H1 (cell line): Measurements from ENCODE around the gene SYNPR. TPM values are rescaled to one million over a fixed set of nuclear protein-coding genes. Genes with fewer than 3 reads are reported as not detected.

ENCODE experiments used
- CTCF ChIA-PET: fragments of 300-600 bp; sonication (Branson Sonifier 250); formaldehyde crosslinking; loops from one replicate; lab custom pipeline; 2021; ENCODE audit not compliant: partially characterized antibody; lab: Charles Lee
- POLR2A ChIA-PET: fragments of 300-600 bp; sonication (Branson Sonifier 250); formaldehyde crosslinking; loops from one replicate; lab custom pipeline; 2021; ENCODE audit warnings: inconsistent platforms; ENCODE audit not compliant: partially characterized antibody; lab: Charles Lee
- DNase-seq, 2 experiments: peaks; one replicate each; pipeline versions ENCODE4 v3.0.0 to v3.0.0-alpha.2; 2010 to 2022; ENCODE audit warnings: low spot score in 2 of 2, low read depth in 1 of 2, mixed read lengths in 1 of 2
- FAIRE-seq: peaks from 2 replicates; lab custom pipeline; 2011; peaks lifted over from hg19 to GRCh38; lab: Jason Lieb, UNC
- H2AFZ ChIP-seq: 2 replicates; pipeline ENCODE4 v1.8.1; 2012; ENCODE audit warnings: low read length, inconsistent platforms
- H2AK5ac ChIP-seq: 2 replicates; pipeline ENCODE4 v1.6.1; 2013; ENCODE audit warnings: low read depth, low read length
- H2BK120ac ChIP-seq: replicated peaks from 2 replicates; pipeline ENCODE3; 2013; ENCODE audit warnings: low read depth, low read length, inconsistent platforms
- H2BK12ac ChIP-seq: 2 replicates; pipeline ENCODE4 v1.6.1; 2013; ENCODE audit warnings: low read depth, low read length
- H2BK15ac ChIP-seq: 2 replicates; pipeline ENCODE4 v1.6.1; 2013; ENCODE audit warnings: low read length
- H2BK20ac ChIP-seq: 2 replicates; pipeline ENCODE4 v1.6.1; 2013; ENCODE audit warnings: low read length
- H2BK5ac ChIP-seq: 2 replicates; pipeline ENCODE4 v1.6.1; 2013; ENCODE audit warnings: low read depth, low read length
- H3K14ac ChIP-seq: 2 replicates; pipeline ENCODE4 v1.6.1; 2013; ENCODE audit warnings: inconsistent platforms; ENCODE audit not compliant: insufficient read length
- H3K18ac ChIP-seq: 2 replicates; pipeline ENCODE4 v1.6.1; 2013; ENCODE audit warnings: low read length; ENCODE audit errors: extremely low read depth
- H3K23ac ChIP-seq: 2 replicates; pipeline ENCODE4 v1.6.1; 2013; ENCODE audit warnings: inconsistent platforms; ENCODE audit not compliant: insufficient read length
- H3K23me2 ChIP-seq: 2 replicates; pipeline ENCODE4 v1.6.1; 2013; ENCODE audit warnings: low read depth, low read length
- H3K27ac ChIP-seq: 2 replicates; pipeline ENCODE4 v1.6.1; 2011; ENCODE audit warnings: low read depth, low read length, inconsistent platforms
- H3K27me3 ChIP-seq, 4 experiments: replicated peaks in 1 of 4; 1 replicate in 1 of 4; 2 replicates in 3 of 4; pipeline versions ENCODE4 v1.6.1 to v1.8.1; 2011 to 2013; ENCODE audit warnings: low read length in 3 of 4, mild to moderate bottlenecking in 3 of 4, inconsistent platforms in 2 of 4, mixed read lengths in 2 of 4, moderate library complexity in 1 of 4; ENCODE audit not compliant: control insufficient read depth in 3 of 4, insufficient read depth in 3 of 4; ENCODE audit errors: extremely low read depth in 1 of 4
- H3K36me3 ChIP-seq, 4 experiments: 2 replicates each; pipeline versions ENCODE4 v1.6.1 to v1.8.1; 2011 to 2013; ENCODE audit warnings: mild to moderate bottlenecking in 4 of 4, low read length in 3 of 4, moderate library complexity in 2 of 4, control low read depth in 1 of 4, inconsistent platforms in 1 of 4; ENCODE audit not compliant: insufficient read depth in 4 of 4, control insufficient read depth in 2 of 4
- H3K4ac ChIP-seq: replicated peaks from 2 replicates; pipeline ENCODE3; 2013; ENCODE audit warnings: low read length, low read depth, mixed read lengths, inconsistent platforms; ENCODE audit not compliant: insufficient read length
- H3K4me1 ChIP-seq, 4 experiments: replicated peaks in 1 of 4; 1 replicate in 1 of 4; 2 replicates in 3 of 4; pipeline versions ENCODE4 v1.6.1 to v1.8.1; 2011 to 2013; ENCODE audit warnings: low read length in 3 of 4, inconsistent platforms in 2 of 4, mixed read lengths in 1 of 4; ENCODE audit not compliant: insufficient read depth in 4 of 4, control insufficient read depth in 3 of 4
- H3K4me2 ChIP-seq, 2 experiments: 2 replicates each; pipeline versions ENCODE4 v1.6.1 to v1.8.1; 2011 to 2013; ENCODE audit warnings: low read depth in 2 of 2, low read length in 2 of 2, control low read depth in 1 of 2, inconsistent platforms in 1 of 2, mild to moderate bottlenecking in 1 of 2; ENCODE audit not compliant: insufficient read depth in 1 of 2
- H3K4me3 ChIP-seq, 4 experiments: fragments of 200-600, 300-600 bp in 1 of 4; sonication (generic), shearing (Covaris generic), sonication (Bioruptor Twin) in 1 of 4; 2 replicates each; pipeline versions ENCODE4 v1.5.1 to v1.8.1; 2011 to 2016; ENCODE audit warnings: low read length in 4 of 4, low read depth in 3 of 4, control low read depth in 2 of 4, inconsistent platforms in 2 of 4, mild to moderate bottlenecking in 2 of 4, mixed read lengths in 1 of 4, moderate library complexity in 1 of 4; ENCODE audit not compliant: insufficient read depth in 2 of 4; ENCODE audit errors: extremely low read depth in 1 of 4
- H3K56ac ChIP-seq: replicated peaks from 2 replicates; pipeline ENCODE3; 2013; ENCODE audit warnings: low read depth, mild to moderate bottlenecking, mixed read lengths, low read length, inconsistent platforms; ENCODE audit not compliant: insufficient read length
- H3K79me1 ChIP-seq: 2 replicates; pipeline ENCODE4 v1.6.1; 2013; ENCODE audit warnings: low read depth, low read length, control low read depth
- H3K79me2 ChIP-seq, 2 experiments: 2 replicates each; pipeline versions ENCODE4 v1.6.1 to v1.8.1; 2012 to 2013; ENCODE audit warnings: low read length in 2 of 2, mild to moderate bottlenecking in 2 of 2, inconsistent platforms in 1 of 2; ENCODE audit not compliant: insufficient read depth in 2 of 2, control insufficient read depth in 1 of 2
- H3K9ac ChIP-seq, 4 experiments: replicated peaks in 1 of 4; 1 replicate in 1 of 4; 2 replicates in 3 of 4; pipeline versions ENCODE4 v1.6.1 to v1.8.1; 2011 to 2013; ENCODE audit warnings: low read depth in 3 of 4, low read length in 3 of 4, control low read depth in 2 of 4, mild to moderate bottlenecking in 2 of 4, moderate library complexity in 2 of 4, inconsistent platforms in 1 of 4; ENCODE audit errors: extremely low read depth in 1 of 4
- H3K9me3 ChIP-seq, 2 experiments: 2 replicates each; pipeline versions ENCODE4 v1.6.1 to v1.8.1; 2012 to 2013; ENCODE audit warnings: mild to moderate bottlenecking in 2 of 2, moderate library complexity in 2 of 2, control low read depth in 1 of 2, inconsistent platforms in 1 of 2, low read depth in 1 of 2, low read length in 1 of 2, mixed read lengths in 1 of 2; ENCODE audit not compliant: insufficient read depth in 2 of 2
- H4K20me1 ChIP-seq, 2 experiments: replicated peaks in 1 of 2; 2 replicates each; pipeline versions ENCODE3 to v1.8.1; 2011 to 2013; ENCODE audit warnings: inconsistent platforms in 2 of 2, low read length in 2 of 2, mild to moderate bottlenecking in 1 of 2; ENCODE audit not compliant: insufficient read depth in 2 of 2, control insufficient read depth in 1 of 2
- H4K5ac ChIP-seq: 2 replicates; pipeline ENCODE4 v1.6.1; 2013; ENCODE audit warnings: low read length, low read depth, mixed read lengths, inconsistent platforms; ENCODE audit not compliant: insufficient read length
- H4K8ac ChIP-seq: 2 replicates; pipeline ENCODE4 v1.8.0; 2013; ENCODE audit warnings: mild to moderate bottlenecking, moderate library complexity, low read length, inconsistent platforms; ENCODE audit not compliant: insufficient read depth; ENCODE audit errors: extremely low read depth
- H4K91ac ChIP-seq: replicated peaks from 2 replicates; pipeline ENCODE3; 2013; ENCODE audit warnings: low read length, mixed read lengths, inconsistent platforms; ENCODE audit not compliant: insufficient read length
- ATF2 ChIP-seq: IDR thresholded peaks from 2 replicates; pipeline ENCODE4 v1.6.1; 2012; ENCODE audit warnings: low read length, inconsistent platforms
- EGR1 ChIP-seq: IDR thresholded peaks from 2 replicates; pipeline ENCODE4 v1.6.1; 2011; ENCODE audit warnings: low read depth, low read length, borderline replicate concordance
- RBBP5 ChIP-seq: IDR thresholded peaks from 2 replicates; pipeline ENCODE4 v1.7.1; 2012; ENCODE audit warnings: low read depth, mild to moderate bottlenecking, inconsistent platforms, low read length, moderate library complexity, borderline replicate concordance
- RNF2 ChIP-seq: fragments of 200-900, 300-1000 bp; sonication (generic); IDR thresholded peaks from 2 replicates; pipeline ENCODE4 v1.7.1; 2016; ENCODE audit warnings: borderline replicate concordance, low read depth, mild to moderate bottlenecking, antibody characterized with exemption, low read length; ENCODE audit not compliant: poor library complexity, severe bottlenecking; ENCODE audit errors: missing control alignments
- SP4 ChIP-seq: IDR thresholded peaks from 2 replicates; pipeline ENCODE4 v1.6.1; 2012; ENCODE audit warnings: low read length, inconsistent platforms
- SUZ12 ChIP-seq: fragments of 200-600 bp; sonication (generic); IDR thresholded peaks from 2 replicates; pipeline ENCODE4 v1.6.1; 2012; ENCODE audit warnings: mild to moderate bottlenecking, inconsistent platforms, low read length, moderate library complexity, mixed read lengths
- WGBS, 2 experiments: shearing (Covaris generic) in 1 of 2; methylation state at CpG; one replicate each; pipeline versions ENCODE4 v1.1.6 to v1.1.7; 2013 to 2015; ENCODE audit warnings: low lambda C conversion rate in 2 of 2, mixed read lengths in 2 of 2, inconsistent platforms in 1 of 2, low coverage in 1 of 2, missing lambda C conversion rate in 1 of 2; ENCODE audit not compliant: insufficient replicate concordance in 2 of 2, insufficient coverage in 1 of 2, insufficient read length in 1 of 2; ENCODE audit errors: extremely low coverage in 1 of 2, missing lambda C conversion rate in 1 of 2; 5-methylcytosine and 5-hydroxymethylcytosine counted together
- long read RNA-seq, 2 experiments: library from RNA in 1 of 2; library from capped mRNA in 1 of 2; stranded (forward); transcript quantifications; one replicate each; pipeline ENCODE4 v2.0.0, GENCODE V29; 2021; ENCODE audit warnings: inconsistent platforms in 1 of 2
- polyA minus RNA-seq, 3 experiments: library from RNA; depleted of rRNA, polyadenylated mRNA; stranded (reverse); fragments of >200 nt; gene quantifications; 1 replicate in 2 of 3; 2 replicates in 1 of 3; pipeline ENCODE4 v1.2.3, GENCODE V29; 2011
- polyA plus RNA-seq, 7 experiments: library from polyadenylated mRNA; depleted of rRNA in 3 of 7; stranded (reverse) in 5 of 7; unstranded in 2 of 7; fragments of >200 nt in 5 of 7; fragments of 200-250 nt in 2 of 7; gene quantifications; 1 replicate in 5 of 7; 2 replicates in 1 of 7; 4 replicates in 1 of 7; pipeline versions ENCODE4 v1.2.1 to v1.2.3, GENCODE V29; 2011 to 2013; ENCODE audit warnings: missing spikeins in 2 of 7, mixed read lengths in 2 of 7
- total RNA-seq: library from RNA; stranded (reverse); fragmentation: NEBNext Ultra II Directional; extraction: Animal tissue kit (Norgen Biotek cat#: 25700); gene quantifications from 2 replicates; pipeline ENCODE4 v1.2.1, GENCODE V29; 2021

The SYNPR gene
- total RNA-seq (0.54 and 0.99 TPM in 2 replicates), polyA plus RNA-seq (2011; rRNA removed) (0.39 and 0.46 TPM in 2 replicates), polyA minus RNA-seq (2011; rRNA and poly(A)+ RNA removed) (0.25 and 0.41 TPM in 2 replicates)
- 0.56 TPM for polyA plus RNA-seq (2011; cell fraction: cytosol; rRNA removed)
- 0.88 TPM for polyA plus RNA-seq (2011; cell fraction: nucleus; rRNA removed)
- polyA plus RNA-seq (2012, experiment 1 of 2) = 0.23 to 1.1 TPM (median 0.96 TPM) in 4 replicates
- polyA plus RNA-seq (2012, experiment 2 of 2) = 0.25 TPM
- polyA plus RNA-seq (2013, experiment 1 of 2) = 0.47 TPM
- 0.63 TPM for polyA plus RNA-seq (2013, experiment 2 of 2)
- polyA minus RNA-seq (2011; cell fraction: cytosol; rRNA and poly(A)+ RNA removed) = 1.6 TPM
- 2.5 TPM for polyA minus RNA-seq (2011; cell fraction: nucleus; rRNA and poly(A)+ RNA removed)
- long read RNA-seq, experiment 1 = 0 reads
- long read RNA-seq, experiment 2 = 0 reads

DNA sequence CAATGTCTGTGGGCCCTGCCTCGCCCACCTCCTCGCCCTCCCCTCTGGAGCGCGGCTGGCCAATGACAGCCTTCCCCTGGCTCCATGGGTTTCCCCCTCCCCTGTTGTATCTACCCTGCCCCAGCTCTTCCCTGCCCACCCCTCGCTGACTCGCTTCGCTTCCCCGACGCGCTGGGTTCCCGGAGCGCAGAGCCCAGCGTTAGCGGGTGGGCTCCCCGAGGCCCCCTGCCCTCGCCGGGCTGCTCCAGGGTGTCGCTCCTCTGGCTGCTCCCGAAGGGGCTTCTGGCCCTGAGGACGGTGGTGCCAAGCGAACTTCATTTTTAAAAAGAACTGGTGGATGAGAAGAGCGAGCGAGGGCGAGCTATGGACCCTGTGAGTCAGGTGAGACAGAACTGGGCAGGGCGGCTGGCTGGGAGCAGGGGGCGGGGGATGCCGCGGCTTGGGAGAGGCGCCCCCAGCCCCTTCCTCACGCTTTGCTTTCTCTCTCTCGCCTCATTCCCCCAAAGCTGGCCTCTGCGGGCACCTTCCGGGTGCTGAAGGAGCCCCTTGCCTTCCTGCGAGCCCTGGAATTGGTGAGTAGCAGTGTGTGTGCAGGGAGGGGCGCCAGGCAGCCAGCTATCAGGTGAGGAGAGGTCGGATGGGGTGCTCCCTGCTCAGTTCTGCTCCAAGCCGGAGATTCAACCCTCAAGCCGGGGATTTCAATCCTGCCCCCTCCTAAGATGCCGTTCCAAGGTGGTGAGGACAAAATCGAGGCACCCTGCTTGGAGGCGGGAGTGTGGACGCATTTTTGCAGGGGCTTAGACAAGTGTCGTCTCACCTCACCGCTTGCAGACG, at the start of gene SYNPR:
Gene SYNPR, plus strand, starts transcription at position 138 of the 834 bp plus-strand sequence.
- FAIRE-seq (no peak), DNase-seq (peak in 1 of 2 experiments; percentile 77)
- no peak within 1 kb of the TSS for H3K27ac ChIP-seq
- H3K56ac ChIP-seq = no peak within 1 kb of the TSS
- WGBS, 2 experiments = 3% methylated on average over 36 of the region's 45 CpGs; no CpG with 5 or more reads in 1 of the 2 experiments
- peak within 1 kb of the TSS; percentile 62 to 80 (median 74) for H3K4me3 ChIP-seq
- peaks cover 0 to 6% (median 3%) of the 10 kb centered on the region in 4 experiments; a peak in 6 of 7 replicates for H3K4me1 ChIP-seq
- peaks cover 13 to 38% (median 36%) of the 10 kb centered on the region in 4 experiments for H3K27me3 ChIP-seq
- no peak within 1 kb of the TSS for H2AK5ac ChIP-seq
- H3K79me1 ChIP-seq = no peaks in the 10 kb centered on the region
- H2BK5ac ChIP-seq = no peak within 1 kb of the TSS
- no peak within 1 kb of the TSS for H2BK15ac ChIP-seq
- H3K23ac ChIP-seq = no peak within 1 kb of the TSS
- H3K36me3 ChIP-seq = no peaks in the 10 kb centered on the region; a peak in 1 of 8 replicates
- peaks cover 9% of the 10 kb centered on the region; the same call in 1 of the 2 replicates for H3K23me2 ChIP-seq
- ChIA-PET POLR2A (interaction anchor here (0.6 to 1.6 kb wide), 3 partner anchors 8 to 34 kb away, joined by 3 read pairs; no protein-coding TSS in a partner anchor), CTCF (interaction anchor here (1.2 to 1.7 kb wide), 3 partner anchors 34 to 55 kb away, joined by 3 to 4 read pairs (median 3); no protein-coding TSS in a partner anchor)
- H4K20me1 ChIP-seq = peaks cover 0 to 2% of the 10 kb centered on the region in 2 experiments
- H3K4me2 ChIP-seq = peak within 1 kb of the TSS; percentile 91 to 96
- H2BK20ac ChIP-seq = 0 out of 2 replicates have a peak within 1 kb of the TSS, but pooled peaks have one; percentile 15
- no peak within 1 kb of the TSS for H2BK120ac ChIP-seq
- no peak within 1 kb of the TSS for H3K4ac ChIP-seq
- H3K14ac ChIP-seq = no peak within 1 kb of the TSS
- no peak within 1 kb of the TSS; the same call in 1 of the 2 replicates for H3K18ac ChIP-seq
- no peak within 1 kb of the TSS for H4K5ac ChIP-seq
- no peaks in the 10 kb centered on the region for H3K9me3 ChIP-seq
- peak within 1 kb of the TSS; percentile 64; the same call in 1 of the 2 replicates for H2AFZ ChIP-seq
- H4K8ac ChIP-seq = no peak within 1 kb of the TSS; the same call in 1 of the 2 replicates
- no peaks in the 10 kb centered on the region for H3K79me2 ChIP-seq
- no peak within 1 kb of the TSS for H2BK12ac ChIP-seq
- H4K91ac ChIP-seq = no peak within 1 kb of the TSS
- H3K9ac ChIP-seq = no peak within 1 kb of the TSS; a peak in 2 of 7 replicates
- TF ChIP-seq SUZ12 = no peak; the same call in 1 of the 2 replicates
- TF ChIP-seq RBBP5 = no peak
- no peak for TF ChIP-seq ATF2
- no peak for TF ChIP-seq EGR1
- TF ChIP-seq SP4 = no peak
- no peak for TF ChIP-seq RNF2
